ENCODE data around the gene EIF3B. TPM values are rescaled to one million over a fixed set of nuclear protein-coding genes. Genes with fewer than 3 reads are reported as not detected.

The EIF3B gene
- total and polyA plus RNA-seq, 2 of the 4 experiments (the other 2 are of a cell fraction) = 105 to 201 TPM

GRCh38 chr7:2381881-2382509, 27.4 kb downstream of the EIF3B start:
- Histone ChIP-seq H2AK5ac (ENCODE audit: low read depth, low read length) (no peak overlapping the region), H2BK120ac (ENCODE audit: low read depth, low read length) (no peak overlapping the region), H3K56ac (ENCODE audit: extremely low read depth, insufficient read depth, low read length) (no peak overlapping the region), H4K91ac (ENCODE audit: insufficient read depth, low read depth, low read length) (no peak overlapping the region), H3K4me3 (ENCODE audit: insufficient read depth, low read depth, low read length) (no peak overlapping the region), H2AK9ac (replicated peaks; ENCODE audit: low read depth, low read length, poor library complexity) (no peak overlapping the region), H3K27me3 (ENCODE audit: control insufficient read depth, insufficient read depth, low read length) (no peaks in the 10 kb centered on the region), H2BK5ac (ENCODE audit: low read depth, low read length, poor library complexity, severe bottlenecking) (no peak overlapping the region), H4K20me1 (ENCODE audit: insufficient read depth, low read length) (peaks cover 22% of the 10 kb centered on the region), H3K4ac (ENCODE audit: low read depth, low read length) (no peak overlapping the region), H2BK20ac (ENCODE audit: low read depth, low read length) (no peak overlapping the region), H3K23ac (ENCODE audit: low read depth, low read length) (no peak overlapping the region), H2BK15ac (ENCODE audit: low read depth, low read length) (no peak overlapping the region), H3K4me1 (ENCODE audit: control insufficient read depth, insufficient read depth, low read length) (no peaks in the 10 kb centered on the region), H3K79me1 (ENCODE audit: low read depth in 1 of 2, low read length in 2 of 2) (peaks cover 9 to 22% of the 10 kb centered on the region in 2 experiments), H3K18ac (ENCODE audit: low read depth, low read length) (no peak overlapping the region), H4K5ac (ENCODE audit: low read depth, low read length) (no peak overlapping the region), H2AFZ (replicated peaks; ENCODE audit: low read length, poor library complexity) (no peak overlapping the region), H3K14ac (replicated peaks; ENCODE audit: low read depth, low read length) (no peak overlapping the region), H3K9me1 (ENCODE audit: insufficient read depth, low read length) (peaks cover 3% of the 10 kb centered on the region; the same call in 1 of the 2 replicates), H3K9ac (ENCODE audit: low read depth, low read length) (no peak overlapping the region), H3K36me3 (ENCODE audit: control insufficient read depth, insufficient read depth, low read length) (peaks cover 52% of the 10 kb centered on the region), H4K8ac (ENCODE audit: low read depth in 2 of 2, low read length in 2 of 2) (no peak overlapping the region), H3K4me2 (ENCODE audit: low read depth, low read length) (no peak overlapping the region), H3K27ac (ENCODE audit: insufficient read depth, low read length) (no peak overlapping the region), H3K9me3 (ENCODE audit: control insufficient read depth, insufficient read depth, low read length) (no peaks in the 10 kb centered on the region)
- no TSS peak for BruUV-seq (replicated peaks)
- intact Hi-C loops (cut with micrococcal nuclease) = no loop called here
- dilution Hi-C loops (cut with HindIII; ENCODE audit: low sequenced_read_pairs, unreplicated experiment) = no loop called here
- no peak for TF ChIP-seq NFE2L2 (IDR thresholded peaks at IDR 0.05; ENCODE audit: low read depth, low read length)
- TF ChIP-seq USF2 (IDR thresholded peaks at IDR 0.05; ENCODE audit: low read depth, low read length) = no peak
- ATAC-seq (ENCODE audit: low read depth) = no peak
- ChIA-PET CTCF (no interaction called here), POLR2A (ENCODE audit: unreplicated experiment) (no interaction called here)
- in situ Hi-C loops (cut with MboI; ENCODE audit: low sequenced_read_pairs) = no loop called here
- WGBS, 2 experiments (ENCODE audit: extremely low coverage in 2 of 2, insufficient read length in 1 of 2) = 97% methylated on average over 12 of the region's 21 CpGs; no CpG with 5 or more reads in 1 of the 2 experiments
- DNase-seq = no peak
